SU-DHL-6 (cell line): ENCODE results near the gene NOTUM.

Experiments used
- EZH2phosphoT487 ChIP-seq: fragments of 200-600 bp; sonication (generic), shearing (Covaris generic); conservative IDR thresholded peaks from 2 replicates; pipeline ENCODE4 v1.6.1; 2018; ENCODE audit warnings: mild to moderate bottlenecking, antibody characterized with exemption, low read length, moderate library complexity, mixed read lengths
- TF ChIP-seq, protein P1 (sequence below): fragments of 200-600 bp; sonication (generic); IDR thresholded peaks from one replicate; pipeline ENCODE4 v1.5.1; 2017; ENCODE audit warnings: antibody characterized with exemption, mild to moderate bottlenecking, low read length, moderate library complexity; ENCODE audit not compliant: insufficient read depth, poor library complexity, severe bottlenecking

DNA sequence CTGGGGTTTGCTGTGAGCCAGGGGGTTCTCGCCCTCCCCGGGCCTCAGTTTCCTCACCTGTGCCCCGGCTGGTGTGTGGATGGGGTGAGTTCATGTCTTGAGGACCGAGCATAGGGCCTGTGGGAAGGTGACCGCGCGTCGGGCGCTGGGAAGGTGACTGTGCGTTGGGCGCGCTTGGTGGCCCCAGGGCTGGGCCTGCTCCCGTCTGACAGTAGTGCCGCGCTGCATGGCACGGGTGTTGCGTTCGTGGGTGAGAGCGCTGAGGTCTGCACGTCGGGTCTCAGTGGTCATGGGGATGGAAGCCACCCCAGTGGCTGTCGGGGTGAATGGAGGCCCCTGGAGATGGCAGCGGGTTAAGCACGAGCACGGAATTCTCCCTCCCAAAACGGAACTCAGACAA, 25.6 kb upstream of the NOTUM start:
- TF ChIP-seq, protein P1, sequence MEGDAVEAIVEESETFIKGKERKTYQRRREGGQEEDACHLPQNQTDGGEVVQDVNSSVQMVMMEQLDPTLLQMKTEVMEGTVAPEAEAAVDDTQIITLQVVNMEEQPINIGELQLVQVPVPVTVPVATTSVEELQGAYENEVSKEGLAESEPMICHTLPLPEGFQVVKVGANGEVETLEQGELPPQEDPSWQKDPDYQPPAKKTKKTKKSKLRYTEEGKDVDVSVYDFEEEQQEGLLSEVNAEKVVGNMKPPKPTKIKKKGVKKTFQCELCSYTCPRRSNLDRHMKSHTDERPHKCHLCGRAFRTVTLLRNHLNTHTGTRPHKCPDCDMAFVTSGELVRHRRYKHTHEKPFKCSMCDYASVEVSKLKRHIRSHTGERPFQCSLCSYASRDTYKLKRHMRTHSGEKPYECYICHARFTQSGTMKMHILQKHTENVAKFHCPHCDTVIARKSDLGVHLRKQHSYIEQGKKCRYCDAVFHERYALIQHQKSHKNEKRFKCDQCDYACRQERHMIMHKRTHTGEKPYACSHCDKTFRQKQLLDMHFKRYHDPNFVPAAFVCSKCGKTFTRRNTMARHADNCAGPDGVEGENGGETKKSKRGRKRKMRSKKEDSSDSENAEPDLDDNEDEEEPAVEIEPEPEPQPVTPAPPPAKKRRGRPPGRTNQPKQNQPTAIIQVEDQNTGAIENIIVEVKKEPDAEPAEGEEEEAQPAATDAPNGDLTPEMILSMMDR = no peak
- TF ChIP-seq EZH2phosphoT487 = no peak
